Measurements from ENCODE around the gene SPCS3.

GRCh38 chr4:176376032-176376614 lies 56.4 kb downstream of the SPCS3 start:
- TF ChIP-seq CTCF (IDR thresholded peaks at IDR 0.05) (peak in 3 of 6 experiments; percentile 25 to 43 (median 36)), POLR2A (IDR thresholded peaks at IDR 0.05) (no peak)

All from Peyer's patch (tissue), 4 donors.